Stimulated activated CD4-positive, alpha-beta T cell treated with anti-CD3 and anti-CD28 coated beads, Interleukin-2, amount 100 ng/mL, for 48 hours (primary cell): Measurements from ENCODE around the gene ACOT12.
A peak's percentile ranks its signal among the peaks of the same experiment; 100 is the strongest.
"Not testable (repeated sequence)": the region's sequence is repeated elsewhere in the genome, so short reads cannot be mapped to it uniquely, and the experiment has no call there.

ENCODE experiments used
- DNase-seq, 2 donors: peaks; one replicate each; pipeline ENCODE4 v3.0.0-alpha.2; 2020

ACOT12 gene

GRCh38 chr5:81335946-81336345 is 58.0 kb downstream of the ACOT12 start:
- no peak for DNase-seq

- no peak for DNase-seq
Observed at GRCh38 chr5:81334304-81335061, 59.5 kb downstream of the ACOT12 start.

- DNase-seq: no peak
Observed at GRCh38 chr5:81326554-81326953, 67.4 kb downstream of the ACOT12 start.

GRCh38 chr5:81317536-81317935 is 76.4 kb downstream of the ACOT12 start:
- DNase-seq: no peak

GRCh38 chr5:81316571-81316970 is 77.4 kb downstream of the ACOT12 start:
- no peak for DNase-seq

GRCh38 chr5:81315830-81316229 is 78.1 kb downstream of the ACOT12 start:
- DNase-seq: no peak

GRCh38 chr5:81315336-81315735 is 78.6 kb downstream of the ACOT12 start:
- DNase-seq: no peak

- DNase-seq: no peak
Observed at GRCh38 chr5:81314581-81314980, 79.4 kb downstream of the ACOT12 start.

- DNase-seq: no peak
Observed at GRCh38 chr5:81313686-81314085, 80.2 kb downstream of the ACOT12 start.

GRCh38 chr5:81313278-81313677 is 80.7 kb downstream of the ACOT12 start:
- no peak for DNase-seq

GRCh38 chr5:81310402-81311063 is 83.4 kb downstream of the ACOT12 start:
- no peak for DNase-seq

GRCh38 chr5:81308836-81309235 is 85.1 kb downstream of the ACOT12 start:
- no peak for DNase-seq

GRCh38 chr5:81305785-81306184 is 88.1 kb downstream of the ACOT12 start:
- no peak for DNase-seq

- no peak for DNase-seq
Observed at GRCh38 chr5:81303563-81303962, 90.4 kb downstream of the ACOT12 start.

- no peak for DNase-seq
Observed at GRCh38 chr5:81302596-81302995, 91.3 kb downstream of the ACOT12 start.

GRCh38 chr5:81301271-81302015 is 92.5 kb downstream of the ACOT12 start, which contains the start of gene ZCCHC9:
TSS of gene ZCCHC9 (plus strand) at chr5:81301587. CDS start at chr5:81304758, 3,171 bp downstream.
- DNase-seq: peak; percentile 85 to 91

- DNase-seq: no peak
Observed at GRCh38 chr5:81300921-81301270, 93.0 kb downstream of the ACOT12 start.

GRCh38 chr5:81297531-81297930 is 96.4 kb downstream of the ACOT12 start:
- no peak for DNase-seq

GRCh38 chr5:81294021-81294420 is 99.9 kb downstream of the ACOT12 start:
- DNase-seq: not testable (repeated sequence)

- no peak for DNase-seq
Observed at GRCh38 chr5:81292130-81292529, 101.8 kb downstream of the ACOT12 start.

- DNase-seq: no peak
Observed at GRCh38 chr5:81290146-81290545, 103.8 kb downstream of the ACOT12 start.

- no peak for DNase-seq
Observed at GRCh38 chr5:81288021-81288433, 105.9 kb downstream of the ACOT12 start.

- DNase-seq: no peak
Observed at GRCh38 chr5:81286059-81286617, 107.8 kb downstream of the ACOT12 start.
